Right hindlimb (tissue), 1 donor: ENCODE results near the gene PLEKHN1.

Source experiments
- DNase-seq: peaks from one replicate; pipeline ENCODE4 v3.0.0-alpha.2; 2018

PLEKHN1 gene

GRCh38 chr1:966135-966703, at the start of gene PLEKHN1:
Gene PLEKHN1, plus strand, starts transcription at chr1:966482. Its CDS starts 50 bp downstream, at chr1:966532.
- DNase-seq = no peak

GRCh38 chr1:917076-917459, 49.2 kb upstream of the PLEKHN1 start:
- peak; percentile 25 for DNase-seq

GRCh38 chr1:917466-918091, 48.7 kb upstream of the PLEKHN1 start:
- peak; percentile 27 for DNase-seq

GRCh38 chr1:918353-918752, 47.9 kb upstream of the PLEKHN1 start:
- DNase-seq = no peak

- DNase-seq = no peak
These were observed 47.4 kb upstream of the PLEKHN1 start for GRCh38 chr1:918843-919242.

- DNase-seq = no peak
These were observed 46.9 kb upstream of the PLEKHN1 start for GRCh38 chr1:919271-919872.

- DNase-seq = no peak
These were observed 46.3 kb upstream of the PLEKHN1 start for GRCh38 chr1:920010-920409.

GRCh38 chr1:920521-920920, 45.8 kb upstream of the PLEKHN1 start:
- no peak for DNase-seq

GRCh38 chr1:921011-921837, 45.1 kb upstream of the PLEKHN1 start:
- DNase-seq = peak; percentile 87

- DNase-seq = peak; percentile 90
These were observed 42.9 kb upstream of the PLEKHN1 start, which contains the start of gene SAMD11 for GRCh38 chr1:923131-923990. Gene SAMD11, plus strand, starts transcription at chr1:923923. Its CDS starts 509 bp downstream, at chr1:924432.

- DNase-seq = no peak
These were observed 42.2 kb upstream of the PLEKHN1 start for GRCh38 chr1:923991-924655.

GRCh38 chr1:924656-925560, 41.4 kb upstream of the PLEKHN1 start:
- peak; percentile 58 for DNase-seq

GRCh38 chr1:925561-926421, 40.5 kb upstream of the PLEKHN1 start:
- peak; percentile 61 for DNase-seq

- DNase-seq = no peak
These were observed 39.0 kb upstream of the PLEKHN1 start for GRCh38 chr1:927234-927633.

- DNase-seq = no peak
These were observed 38.5 kb upstream of the PLEKHN1 start for GRCh38 chr1:927748-928147.

GRCh38 chr1:928825-929661, 37.2 kb upstream of the PLEKHN1 start:
- no peak for DNase-seq

GRCh38 chr1:929712-930632, 36.3 kb upstream of the PLEKHN1 start:
- DNase-seq = no peak
